Spleen (tissue), 7 donors: ENCODE results near the gene SFRP2.

Experiments
- CTCF ChIP-seq, 11 experiments: fragments of 200-600 bp in 7 of 11; fragments of 450-650 bp in 4 of 11; sonication (generic) in 4 of 11; IDR thresholded peaks in 8 of 11; conservative IDR thresholded peaks in 3 of 11; 1 replicate in 7 of 11; 2 replicates in 4 of 11; pipeline versions ENCODE4 v1.4.0 to v1.8.0; 2016 to 2021; ENCODE audit warnings: antibody characterized with exemption in 11 of 11, inconsistent platforms in 4 of 11, mild to moderate bottlenecking in 1 of 11
- POLR2A ChIP-seq, 3 donors: fragments of 450-650 bp; IDR thresholded peaks; one replicate each; pipeline ENCODE4 v1.5.1; 2017; ENCODE audit warnings: antibody characterized with exemption in 3 of 3, mild to moderate bottlenecking in 1 of 3
- donor health status: DM: no; HTN: no; CAD: no; lungs with moderate emphysema.
- donor health status: DM: no; HTN: no; CAD: no.
- donor health status: DM: no; HTN: no; CAD: no.

- TF ChIP-seq CTCF (IDR thresholded peaks at IDR 0.05 in 8 of 11, conservative IDR thresholded peaks at IDR 0.05 in 3 of 11) (peak in 1 of 11 experiments; percentile 19), POLR2A (IDR thresholded peaks at IDR 0.05) (no peak)
Observed at GRCh38 chr4:153790962-153791551, 2.2 kb upstream of the SFRP2 start.
